Left lung (tissue), 10 donors: ENCODE results near the gene ARG2. TPM values are rescaled to one million over a fixed set of nuclear protein-coding genes. Genes with fewer than 3 reads are reported as not detected.

Experiments
- ATAC-seq: fragments of 200-7000 bp; cut with Tn5 transposase; one replicate; pipeline ENCODE4 v1.9.1; 2020; ENCODE audit warnings: moderate library complexity
- DNase-seq, 4 donors: peaks; one replicate each; pipeline ENCODE4 v3.0.0-alpha.2; 2013 to 2020
- H3K27ac ChIP-seq, 2 donors: fragments of 200-600 bp; sonication (generic) in 1 of 2; one replicate each; pipeline versions ENCODE4 v1.5.0 to v1.8.0; 2020 to 2021
- H3K27me3 ChIP-seq, 2 donors: fragments of 200-600 bp; sonication (generic) in 1 of 2; one replicate each; pipeline versions ENCODE4 v1.5.0 to v1.8.0; 2020 to 2021
- H3K36me3 ChIP-seq, 2 donors: fragments of 200-600 bp; sonication (generic) in 1 of 2; one replicate each; pipeline versions ENCODE4 v1.5.0 to v1.8.0; 2020 to 2021
- H3K4me1 ChIP-seq, 2 donors: fragments of 200-600 bp; one replicate each; pipeline ENCODE4 v1.8.0; 2021
- H3K4me3 ChIP-seq, 2 donors: fragments of 200-600 bp; sonication (generic) in 1 of 2; one replicate each; pipeline versions ENCODE4 v1.5.0 to v1.8.0; 2020 to 2021; ENCODE audit warnings: mild to moderate bottlenecking in 1 of 2
- H3K9me3 ChIP-seq, 2 donors: fragments of 200-600 bp; sonication (generic) in 1 of 2; one replicate each; pipeline versions ENCODE4 v1.5.0 to v1.8.0; 2020 to 2021
- CTCF ChIP-seq, 2 donors: fragments of 200-600 bp; sonication (generic) in 1 of 2; IDR thresholded peaks; one replicate each; pipeline versions ENCODE4 v1.5.0 to v1.8.0; 2021; ENCODE audit warnings: antibody characterized with exemption in 2 of 2
- intact Hi-C, 2 donors: fragments of 100-400 bp; cut with DNase I; formaldehyde crosslinking; loops; one replicate each; pipeline versions ENCODE4 v1.11.2 to v1.14.2; 2022
- polyA plus RNA-seq, 6 donors: library from polyadenylated mRNA; unstranded; fragments of 120-200 nt; gene quantifications; one replicate each; pipeline ENCODE4 v1.2.1, GENCODE V29; 2013; ENCODE audit not compliant: insufficient read length in 6 of 6
- total RNA-seq, 2 donors: library from RNA; stranded (reverse); fragmentation: NEBNext Ultra II Directional; extraction: Animal tissue kit (Norgen Biotek cat#: 25700); gene quantifications; one replicate each; pipeline ENCODE4 v1.2.1, GENCODE V29; 2021
- donor health status: DM: no; HTN: yes; CAD: no.
- donor health status: DM: no; HTN: no; CAD: no.

ARG2 gene
- total and polyA plus RNA-seq, 8 donors, result 1.9 to 14.8 (median 2.9) TPM

GRCh38 chr14:67680941-67681340 is 61.2 kb downstream of the ARG2 start:
- ATAC-seq (peak; percentile 67), DNase-seq (no peak)
- Histone ChIP-seq H3K9me3 (no peaks in the 10 kb centered on the region), H3K36me3 (peaks cover 0 to 52% of the 10 kb centered on the region in 2 donors), H3K27me3 (no peaks in the 10 kb centered on the region), H3K4me3 (no peak overlapping the region), H3K4me1 (peaks cover 0 to 12% of the 10 kb centered on the region in 2 donors), H3K27ac (no peak overlapping the region)
- no peak for TF ChIP-seq CTCF (IDR thresholded peaks at IDR 0.05)
- intact Hi-C loops, result no loop called here

- Histone ChIP-seq H3K9me3 (no peaks in the 10 kb centered on the region), H3K27me3 (no peaks in the 10 kb centered on the region), H3K4me1 (peaks cover 0 to 12% of the 10 kb centered on the region in 2 donors), H3K27ac (no peak overlapping the region), H3K36me3 (peaks cover 0 to 64% of the 10 kb centered on the region in 2 donors), H3K4me3 (no peak overlapping the region)
- DNase-seq (no peak), ATAC-seq (no peak)
- TF ChIP-seq CTCF (IDR thresholded peaks at IDR 0.05), result no peak
- intact Hi-C loops, result no loop called here
Observed at GRCh38 chr14:67683842-67684241, 64.1 kb downstream of the ARG2 start.

- no peak for ATAC-seq
- H3K27me3 ChIP-seq, result no peaks in the 10 kb centered on the region
- peaks cover 0 to 73% of the 10 kb centered on the region in 2 donors for H3K36me3 ChIP-seq
- DNase-seq, result no peak
- H3K4me1 ChIP-seq, result peaks cover 5 to 19% of the 10 kb centered on the region in 2 donors
- no peak overlapping the region for H3K27ac ChIP-seq
- H3K4me3 ChIP-seq, result no peak overlapping the region
- H3K9me3 ChIP-seq, result no peaks in the 10 kb centered on the region
- no peak for TF ChIP-seq CTCF (IDR thresholded peaks at IDR 0.05)
- intact Hi-C loops, result no loop called here
Observed at GRCh38 chr14:67690011-67690410, 70.3 kb downstream of the ARG2 start.

- H3K4me3 ChIP-seq, result peak overlapping the region; percentile 93 to 95
- H3K4me1 ChIP-seq, result peaks cover 5 to 19% of the 10 kb centered on the region in 2 donors
- ATAC-seq (peak; percentile 91), DNase-seq (peak; percentile 34 to 79 (median 78))
- H3K9me3 ChIP-seq, result no peaks in the 10 kb centered on the region
- no peak for TF ChIP-seq CTCF (IDR thresholded peaks at IDR 0.05)
- H3K27me3 ChIP-seq, result no peaks in the 10 kb centered on the region
- intact Hi-C loops, result no loop called here
- H3K36me3 ChIP-seq, result peaks cover 0 to 26% of the 10 kb centered on the region in 2 donors
- H3K27ac ChIP-seq, result peak overlapping the region; percentile 77 to 83
Observed at GRCh38 chr14:67694791-67695393, 75.2 kb downstream of the ARG2 start.

- Histone ChIP-seq H3K36me3 (peaks cover 0 to 20% of the 10 kb centered on the region in 2 donors), H3K4me1 (peaks cover 5 to 19% of the 10 kb centered on the region in 2 donors), H3K27ac (peak within 1 kb of the TSS; percentile 77 to 83), H3K9me3 (no peaks in the 10 kb centered on the region), H3K27me3 (no peaks in the 10 kb centered on the region), H3K4me3 (peak within 1 kb of the TSS; percentile 93 to 95)
- TF ChIP-seq CTCF (IDR thresholded peaks at IDR 0.05), result no peak
- ATAC-seq (peak; percentile 99), DNase-seq (peak; percentile 87 to 93 (median 92))
- intact Hi-C loops, result no loop called here
Observed at GRCh38 chr14:67695394-67695949, 75.8 kb downstream of the ARG2 start, which contains the start of gene RDH11. Gene RDH11, minus strand, starts transcription at chr14:67695764. Its CDS starts 61 bp downstream, at chr14:67695703.
